Prostate gland (tissue), 2 donors: ENCODE data around the gene OR7A17.

Source experiments
- POLR2A ChIP-seq: fragments of 450-650 bp; IDR thresholded peaks from one replicate; pipeline ENCODE4 v1.6.1; 2016; ENCODE audit warnings: antibody characterized with exemption, mild to moderate bottlenecking
- POLR2AphosphoS5 ChIP-seq: sonication (generic); formaldehyde crosslinking; IDR thresholded peaks from one replicate; pipeline ENCODE4 v1.6.1; 2017; ENCODE audit warnings: antibody characterized with exemption
- TF ChIP-seq, protein P1 (sequence below), 4 experiments: fragments of 200-600 bp in 2 of 4; fragments of 450-650 bp in 2 of 4; sonication (generic) in 2 of 4; IDR thresholded peaks; 1 replicate in 3 of 4; 2 replicates in 1 of 4; pipeline ENCODE4 v1.5.1; 2016 to 2019; ENCODE audit warnings: antibody characterized with exemption in 4 of 4, mild to moderate bottlenecking in 2 of 4, moderate library complexity in 2 of 4

DNA sequence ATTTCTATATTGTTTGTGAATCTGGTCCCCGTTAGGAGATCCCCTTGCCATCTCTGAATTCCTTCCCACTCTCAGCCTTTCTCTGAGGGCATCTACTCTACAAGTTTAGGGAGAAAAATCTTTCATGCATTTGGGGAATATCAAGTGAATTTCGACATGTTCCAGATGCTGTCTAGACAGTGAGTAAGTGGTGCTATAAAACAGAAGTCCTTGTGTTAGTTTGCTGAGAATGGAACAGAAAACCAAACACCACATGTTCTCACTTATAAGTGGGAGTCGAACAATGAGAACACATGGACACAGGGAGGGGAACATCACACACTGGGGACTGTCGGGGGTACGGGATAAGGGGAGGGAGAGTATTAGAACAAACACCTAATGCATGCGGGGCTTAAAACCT lies 42.4 kb downstream of the OR7A17 start:
- TF ChIP-seq POLR2A (no peak), POLR2AphosphoS5 (no peak)
- TF ChIP-seq, protein P1, sequence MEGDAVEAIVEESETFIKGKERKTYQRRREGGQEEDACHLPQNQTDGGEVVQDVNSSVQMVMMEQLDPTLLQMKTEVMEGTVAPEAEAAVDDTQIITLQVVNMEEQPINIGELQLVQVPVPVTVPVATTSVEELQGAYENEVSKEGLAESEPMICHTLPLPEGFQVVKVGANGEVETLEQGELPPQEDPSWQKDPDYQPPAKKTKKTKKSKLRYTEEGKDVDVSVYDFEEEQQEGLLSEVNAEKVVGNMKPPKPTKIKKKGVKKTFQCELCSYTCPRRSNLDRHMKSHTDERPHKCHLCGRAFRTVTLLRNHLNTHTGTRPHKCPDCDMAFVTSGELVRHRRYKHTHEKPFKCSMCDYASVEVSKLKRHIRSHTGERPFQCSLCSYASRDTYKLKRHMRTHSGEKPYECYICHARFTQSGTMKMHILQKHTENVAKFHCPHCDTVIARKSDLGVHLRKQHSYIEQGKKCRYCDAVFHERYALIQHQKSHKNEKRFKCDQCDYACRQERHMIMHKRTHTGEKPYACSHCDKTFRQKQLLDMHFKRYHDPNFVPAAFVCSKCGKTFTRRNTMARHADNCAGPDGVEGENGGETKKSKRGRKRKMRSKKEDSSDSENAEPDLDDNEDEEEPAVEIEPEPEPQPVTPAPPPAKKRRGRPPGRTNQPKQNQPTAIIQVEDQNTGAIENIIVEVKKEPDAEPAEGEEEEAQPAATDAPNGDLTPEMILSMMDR (IDR thresholded peaks at IDR 0.05): no peak
